Prostate gland (tissue), 2 donors: ENCODE results near the gene SLC6A16.

Source experiments
- CTCF ChIP-seq, 4 experiments: fragments of 200-600 bp in 2 of 4; fragments of 450-650 bp in 2 of 4; sonication (generic) in 2 of 4; IDR thresholded peaks; 1 replicate in 3 of 4; 2 replicates in 1 of 4; pipeline ENCODE4 v1.5.1; 2016 to 2019; ENCODE audit warnings: antibody characterized with exemption in 4 of 4, mild to moderate bottlenecking in 2 of 4, moderate library complexity in 2 of 4
- POLR2A ChIP-seq: fragments of 450-650 bp; IDR thresholded peaks from one replicate; pipeline ENCODE4 v1.6.1; 2016; ENCODE audit warnings: antibody characterized with exemption, mild to moderate bottlenecking

- no peak for TF ChIP-seq CTCF (IDR thresholded peaks at IDR 0.05)
- no peak for TF ChIP-seq POLR2A
These were observed 30.6 kb downstream of the SLC6A16 start for GRCh38 chr19:49294401-49294800.
